SKM-1 (cell line): Measurements from ENCODE around the gene TRH.
"Not testable (repeated sequence)": the region's sequence is repeated elsewhere in the genome, so short reads cannot be mapped to it uniquely, and the experiment has no call there.

ENCODE experiments used
- DNase-seq: peaks from one replicate; lab custom pipeline; 2025; ENCODE audit not compliant: unreplicated experiment; lab: John Stamatoyannopoulos, UW

Gene TRH

GRCh38 chr3:130002666-130003598 is 28.4 kb downstream of the TRH start:
- not testable (repeated sequence) for DNase-seq

GRCh38 chr3:130010556-130010955 is 36.0 kb downstream of the TRH start:
- no peak for DNase-seq

GRCh38 chr3:130012108-130012507 is 37.6 kb downstream of the TRH start:
- not testable (repeated sequence) for DNase-seq

GRCh38 chr3:130013246-130013645 is 38.7 kb downstream of the TRH start:
- DNase-seq = not testable (repeated sequence)

DNA sequence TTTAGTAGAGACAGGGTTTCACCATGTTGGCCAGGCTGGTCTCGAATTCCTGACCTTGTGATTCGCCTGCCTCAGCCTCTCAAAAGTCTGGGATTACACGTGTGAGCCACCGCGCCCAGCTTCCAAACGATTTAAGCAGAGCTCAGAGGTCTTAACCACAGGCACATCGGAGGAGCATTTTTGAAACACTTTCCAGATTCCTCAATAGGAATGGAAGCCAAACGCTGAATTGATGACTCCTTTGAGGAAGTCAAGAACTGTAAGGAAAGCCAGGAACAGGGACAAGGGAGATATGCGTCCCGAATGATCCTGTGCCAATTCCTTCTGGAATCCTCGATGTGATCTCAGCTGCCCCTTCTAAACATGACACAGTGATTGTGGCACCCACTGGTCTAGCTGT is 40.0 kb downstream of the TRH start:
- DNase-seq = no peak

DNA sequence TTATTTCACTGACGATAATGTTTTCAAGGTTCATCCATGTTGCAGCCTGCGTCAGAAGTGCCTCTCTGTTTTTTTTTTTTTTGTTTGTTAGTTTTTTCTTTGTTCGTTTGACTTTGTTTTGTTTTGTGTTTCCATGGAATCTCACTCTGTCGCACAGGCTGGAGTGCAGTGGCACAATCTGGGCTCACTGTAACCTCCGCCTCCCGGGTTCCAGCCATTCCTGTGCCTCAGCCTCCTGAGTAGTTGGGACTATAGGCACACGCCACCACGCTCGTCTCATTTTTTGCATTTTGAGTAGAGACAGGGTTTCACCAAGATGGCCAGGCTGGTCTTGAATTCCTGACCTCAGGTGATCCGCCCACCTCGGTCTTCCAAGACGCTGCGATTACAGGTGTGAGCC is 43.1 kb downstream of the TRH start:
- DNase-seq = not testable (repeated sequence)

- not testable (repeated sequence) for DNase-seq
Observed at GRCh38 chr3:130026146-130026829, 51.8 kb downstream of the TRH start.

- not testable (repeated sequence) for DNase-seq
Observed at GRCh38 chr3:130027437-130027836, 52.9 kb downstream of the TRH start.
